Neutrophil (primary cell): ENCODE results near the gene YWHAQ.
A peak's percentile ranks its signal among the peaks of the same experiment; 100 is the strongest.

ENCODE experiments used
- H3K27ac ChIP-seq: fragments of 200-600 bp; sonication (generic); 2 replicates; pipeline ENCODE4 v1.5.1; 2016; ENCODE audit warnings: mild to moderate bottlenecking, moderate library complexity
- H3K27me3 ChIP-seq: fragments of 200-600 bp; sonication (generic); 2 replicates; pipeline ENCODE4 v1.6.0; 2016; ENCODE audit warnings: mild to moderate bottlenecking
- H3K36me3 ChIP-seq: fragments of 200-600 bp; sonication (generic); 2 replicates; pipeline ENCODE4 v1.5.1; 2017
- H3K4me1 ChIP-seq, 2 experiments: fragments of 200-600 bp in 1 of 2; sonication (generic) in 1 of 2; 1 replicate in 1 of 2; 2 replicates in 1 of 2; pipeline versions ENCODE4 v1.5.1 to v1.6.1; 2013 to 2016; ENCODE audit warnings: low read depth in 1 of 2, low read length in 1 of 2, mild to moderate bottlenecking in 1 of 2, moderate library complexity in 1 of 2; ENCODE audit not compliant: control insufficient read depth in 1 of 2, insufficient read depth in 1 of 2
- H3K4me3 ChIP-seq, 2 experiments: fragments of 200-600 bp in 1 of 2; sonication (generic) in 1 of 2; 1 replicate in 1 of 2; 2 replicates in 1 of 2; pipeline ENCODE4 v1.5.1; 2013 to 2016; ENCODE audit warnings: low read depth in 1 of 2, low read length in 1 of 2, mild to moderate bottlenecking in 1 of 2, moderate library complexity in 1 of 2
- H3K9me3 ChIP-seq: fragments of 200-600 bp; sonication (generic); 2 replicates; pipeline ENCODE4 v1.5.1; 2016
- CTCF ChIP-seq: fragments of 200-600 bp; sonication (generic); IDR thresholded peaks from 2 replicates; pipeline ENCODE4 v1.5.1; 2016; ENCODE audit warnings: antibody characterized with exemption

YWHAQ gene

GRCh38 chr2:9630736-9631552 is at the start of gene YWHAQ:
YWHAQ (minus strand) TSS chr2:9630997; CDS start chr2:9630452, 545 bp downstream.
- Histone ChIP-seq H3K9me3 (no peaks in the 10 kb centered on the region), H3K27me3 (peaks cover 2% of the 10 kb centered on the region), H3K36me3 (no peaks in the 10 kb centered on the region), H3K4me1 (peaks cover 10 to 19% of the 10 kb centered on the region in 2 experiments), H3K4me3 (peak within 1 kb of the TSS; percentile 82 to 99), H3K27ac (peak within 1 kb of the TSS; percentile 85)
- peak; percentile 32 for TF ChIP-seq CTCF

DNA sequence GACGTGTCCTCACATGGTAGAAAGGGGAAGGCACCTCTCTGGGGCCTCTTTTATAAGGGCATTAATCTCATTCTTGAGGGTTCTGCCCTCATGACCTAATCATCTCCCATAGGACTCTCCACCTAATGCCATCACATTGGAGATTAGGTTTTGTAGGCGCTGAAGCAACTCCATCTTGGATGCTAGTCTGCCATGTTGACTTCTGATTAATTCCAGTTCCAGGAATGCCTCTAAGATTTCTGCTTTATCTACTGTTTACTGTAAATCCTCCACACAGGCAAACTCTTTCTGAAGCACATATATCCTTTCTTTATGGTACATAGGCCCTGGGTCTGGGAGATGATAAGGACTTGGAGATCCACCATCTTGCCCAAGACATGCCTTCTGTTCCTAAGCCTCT is 49.3 kb upstream of the YWHAQ start:
- no peaks in the 10 kb centered on the region for H3K27me3 ChIP-seq
- H3K9me3 ChIP-seq = no peaks in the 10 kb centered on the region
- no peak for TF ChIP-seq CTCF
- no peak overlapping the region for H3K4me3 ChIP-seq
- no peaks in the 10 kb centered on the region for H3K36me3 ChIP-seq
- H3K27ac ChIP-seq = no peak overlapping the region
- no peaks in the 10 kb centered on the region for H3K4me1 ChIP-seq

DNA sequence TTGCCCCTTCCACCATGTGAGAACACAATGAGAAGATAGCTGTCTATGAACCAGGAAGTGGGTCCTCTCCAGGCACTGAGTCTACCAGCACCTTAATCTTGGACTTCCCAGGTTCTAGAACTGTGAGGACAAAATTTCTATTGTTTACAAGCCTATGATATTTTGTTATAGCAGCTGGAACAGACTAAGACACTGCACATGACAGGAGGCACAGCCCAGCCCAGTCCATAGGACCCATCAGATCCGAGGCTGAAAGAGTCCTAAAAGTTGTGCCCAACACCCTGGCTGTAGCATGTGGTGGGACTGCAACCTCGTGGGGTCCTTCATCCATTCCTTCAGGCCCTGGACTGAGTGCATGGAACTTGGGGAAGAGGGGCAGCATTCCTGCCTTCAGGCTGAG is 48.4 kb upstream of the YWHAQ start:
- H3K27me3 ChIP-seq = no peaks in the 10 kb centered on the region
- TF ChIP-seq CTCF = no peak
- H3K9me3 ChIP-seq = no peaks in the 10 kb centered on the region
- no peak overlapping the region for H3K27ac ChIP-seq
- no peak overlapping the region for H3K4me3 ChIP-seq
- H3K36me3 ChIP-seq = no peaks in the 10 kb centered on the region
- H3K4me1 ChIP-seq = no peaks in the 10 kb centered on the region

DNA sequence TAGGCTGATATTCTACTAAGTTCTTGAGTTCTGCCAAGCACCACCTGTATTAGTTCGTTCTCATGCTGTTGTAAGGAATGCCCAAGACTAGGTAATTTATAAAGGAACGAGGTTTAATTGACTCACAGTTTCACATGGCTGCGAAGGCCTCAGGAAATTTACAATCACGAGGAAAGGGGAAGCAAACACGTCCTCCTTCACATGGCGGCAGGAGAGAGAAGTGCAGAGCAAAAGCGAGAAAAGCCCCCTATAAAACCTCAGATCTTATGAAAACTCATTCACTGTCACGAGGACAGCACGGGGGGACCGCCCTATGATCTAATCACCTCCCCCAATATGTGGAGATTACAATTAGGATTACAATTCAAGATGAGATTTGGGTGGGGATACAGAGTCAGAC is 47.7 kb upstream of the YWHAQ start:
- Histone ChIP-seq H3K27ac (no peak overlapping the region), H3K27me3 (no peaks in the 10 kb centered on the region), H3K9me3 (no peaks in the 10 kb centered on the region), H3K36me3 (no peaks in the 10 kb centered on the region), H3K4me1 (no peaks in the 10 kb centered on the region), H3K4me3 (no peak overlapping the region)
- TF ChIP-seq CTCF = no peak

GRCh38 chr2:9675415-9676351 is 44.9 kb upstream of the YWHAQ start:
- Histone ChIP-seq H3K36me3 (no peaks in the 10 kb centered on the region), H3K27ac (no peak overlapping the region), H3K27me3 (no peaks in the 10 kb centered on the region), H3K9me3 (no peaks in the 10 kb centered on the region), H3K4me1 (no peaks in the 10 kb centered on the region), H3K4me3 (no peak overlapping the region)
- TF ChIP-seq CTCF = no peak
